Ovary (tissue), 3 donors: ENCODE measurements around the gene PER3.

Source experiments
- EP300 ChIP-seq: sonication (generic); formaldehyde crosslinking; IDR thresholded peaks from one replicate; pipeline ENCODE4 v1.6.1; 2017; ENCODE audit warnings: antibody characterized with exemption
- TF ChIP-seq, protein P1 (sequence below), 3 donors: fragments of 450-650 bp in 2 of 3; fragments of 200-600 bp in 1 of 3; IDR thresholded peaks; one replicate each; pipeline versions ENCODE4 v1.5.1 to v1.8.0; 2016 to 2022; ENCODE audit warnings: antibody characterized with exemption in 3 of 3, mild to moderate bottlenecking in 1 of 3
- donor health status: DM: no; HTN: no; CAD: no.

DNA sequence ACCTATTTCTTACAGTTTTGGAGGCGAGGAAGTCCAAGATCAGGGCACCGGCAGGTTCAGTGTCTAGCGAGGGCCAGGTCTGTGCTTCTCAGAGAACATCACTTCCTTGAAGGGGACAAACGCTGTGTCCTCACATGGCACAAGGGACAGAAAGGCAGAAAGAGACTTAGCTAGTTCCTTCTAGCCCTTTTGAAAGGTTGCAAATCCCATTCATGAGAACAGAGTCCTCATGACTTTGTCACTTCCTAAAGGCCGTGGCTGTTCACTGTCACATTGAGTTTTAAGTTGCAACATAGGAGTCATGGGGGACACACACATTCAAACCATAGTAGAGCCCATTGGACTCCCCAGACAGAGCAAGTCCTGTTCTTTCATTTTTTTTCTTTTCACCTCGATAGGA lies 27.4 kb downstream of the PER3 start:
- no peak for TF ChIP-seq EP300
- TF ChIP-seq, protein P1, sequence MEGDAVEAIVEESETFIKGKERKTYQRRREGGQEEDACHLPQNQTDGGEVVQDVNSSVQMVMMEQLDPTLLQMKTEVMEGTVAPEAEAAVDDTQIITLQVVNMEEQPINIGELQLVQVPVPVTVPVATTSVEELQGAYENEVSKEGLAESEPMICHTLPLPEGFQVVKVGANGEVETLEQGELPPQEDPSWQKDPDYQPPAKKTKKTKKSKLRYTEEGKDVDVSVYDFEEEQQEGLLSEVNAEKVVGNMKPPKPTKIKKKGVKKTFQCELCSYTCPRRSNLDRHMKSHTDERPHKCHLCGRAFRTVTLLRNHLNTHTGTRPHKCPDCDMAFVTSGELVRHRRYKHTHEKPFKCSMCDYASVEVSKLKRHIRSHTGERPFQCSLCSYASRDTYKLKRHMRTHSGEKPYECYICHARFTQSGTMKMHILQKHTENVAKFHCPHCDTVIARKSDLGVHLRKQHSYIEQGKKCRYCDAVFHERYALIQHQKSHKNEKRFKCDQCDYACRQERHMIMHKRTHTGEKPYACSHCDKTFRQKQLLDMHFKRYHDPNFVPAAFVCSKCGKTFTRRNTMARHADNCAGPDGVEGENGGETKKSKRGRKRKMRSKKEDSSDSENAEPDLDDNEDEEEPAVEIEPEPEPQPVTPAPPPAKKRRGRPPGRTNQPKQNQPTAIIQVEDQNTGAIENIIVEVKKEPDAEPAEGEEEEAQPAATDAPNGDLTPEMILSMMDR (IDR thresholded peaks at IDR 0.05) = no peak
